Stimulated activated CD4-positive, alpha-beta T cell treated with anti-CD3 and anti-CD28 coated beads, Interleukin-12 subunit alpha, Interleukin-12 subunit beta, amount 100 ng/mL, for 24 hours (primary cell): ENCODE results near the gene LRRN3.

Source experiments
- DNase-seq, 2 experiments: peaks; one replicate each; pipeline ENCODE4 v3.0.0-alpha.2; 2020; ENCODE audit warnings: low read depth in 2 of 2

Gene LRRN3

DNA sequence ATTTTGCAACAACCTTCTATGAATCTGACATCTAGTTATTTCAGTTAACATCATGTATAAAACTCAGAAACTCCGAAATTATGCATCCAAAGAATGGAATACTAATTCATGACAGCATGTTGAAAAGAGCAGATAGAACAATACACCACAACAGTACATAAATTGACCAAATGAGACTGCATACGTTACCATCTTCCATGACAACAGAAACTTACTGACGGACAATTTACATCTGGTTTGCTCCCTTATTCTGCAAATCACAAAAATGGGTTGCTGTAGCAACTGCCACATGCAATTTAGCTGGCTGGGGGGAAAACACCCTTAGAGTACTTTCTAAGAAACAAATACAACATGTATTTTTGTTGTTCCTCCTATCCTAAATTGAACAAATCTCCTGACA is 14.3 kb downstream of the LRRN3 start:
- DNase-seq = no peak

- DNase-seq = no peak
Measured at GRCh38 chr7:111107579-111107978, 16.7 kb downstream of the LRRN3 start.

- DNase-seq = no peak
Measured at GRCh38 chr7:111108000-111108399, 17.1 kb downstream of the LRRN3 start.

DNA sequence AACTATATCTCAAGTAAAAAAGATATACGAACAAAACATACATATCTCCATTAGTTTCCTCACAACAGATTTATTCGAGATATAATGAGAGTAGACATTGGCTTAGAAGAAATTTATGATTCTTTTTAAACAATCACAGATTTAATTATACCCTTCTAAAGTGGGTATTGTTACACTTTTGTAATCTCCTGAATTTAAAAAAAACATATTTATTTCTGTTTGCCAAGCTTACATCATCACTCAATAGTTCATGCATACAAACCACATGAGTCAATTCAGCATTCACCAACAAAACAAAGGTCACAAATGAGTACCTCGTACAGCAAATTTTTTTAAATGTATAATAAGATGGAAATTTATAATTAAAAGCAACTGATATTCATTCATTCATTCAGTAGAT is 17.6 kb downstream of the LRRN3 start:
- DNase-seq = no peak

GRCh38 chr7:111112439-111112838 is 21.5 kb downstream of the LRRN3 start:
- DNase-seq = no peak

DNA sequence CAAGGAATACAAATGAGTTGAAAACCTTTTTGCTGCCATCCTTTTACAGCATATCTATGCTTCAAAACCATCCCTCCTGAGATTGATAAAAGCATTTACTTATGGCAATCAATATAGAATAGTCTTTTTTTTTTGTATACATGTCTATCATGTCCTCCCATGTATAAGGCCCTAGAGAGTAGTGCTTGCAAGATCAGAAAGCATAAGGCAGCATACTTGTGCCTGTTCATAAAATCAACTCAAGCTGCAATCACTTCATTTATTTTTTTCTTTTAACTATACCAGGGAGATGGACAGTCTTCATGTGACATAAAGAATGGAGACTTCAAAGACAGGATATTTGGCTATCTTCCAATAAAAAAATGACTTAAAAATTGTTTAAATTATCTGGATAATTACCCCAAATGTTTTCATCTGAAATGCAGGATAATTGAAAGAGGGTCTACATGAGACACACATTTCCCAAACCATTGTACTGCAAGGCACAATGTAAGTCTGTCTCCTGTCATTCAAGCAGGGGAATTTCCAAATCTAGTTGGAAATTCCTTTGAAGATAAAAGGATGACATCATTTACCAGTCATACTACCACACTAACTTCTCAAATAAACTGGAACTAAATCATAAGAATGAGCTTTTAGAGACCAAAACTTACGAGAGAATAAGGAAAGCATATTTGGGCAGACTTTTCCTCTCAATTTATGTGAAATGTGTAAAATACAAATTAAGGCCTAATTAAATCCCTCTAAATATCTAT is 22.5 kb downstream of the LRRN3 start:
- no peak for DNase-seq

DNA sequence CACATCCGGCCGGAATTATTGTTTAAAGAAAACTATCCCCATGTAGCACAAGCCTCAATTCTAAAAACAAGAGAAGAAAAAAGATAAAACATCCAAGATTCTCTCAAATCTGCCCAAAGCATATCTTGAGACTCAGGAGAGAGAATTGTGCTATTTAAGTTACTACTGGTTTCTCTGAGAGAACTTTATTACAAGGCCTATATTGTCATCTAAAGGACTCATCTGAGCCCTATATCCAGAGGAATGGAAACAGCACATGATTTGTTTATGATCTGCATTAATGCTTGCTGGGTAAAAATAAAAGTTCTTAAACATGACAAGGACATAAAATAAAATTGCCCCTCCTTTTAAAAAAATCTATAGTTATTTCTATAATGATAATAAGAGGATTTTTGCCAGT is 25.0 kb downstream of the LRRN3 start:
- no peak for DNase-seq

DNA sequence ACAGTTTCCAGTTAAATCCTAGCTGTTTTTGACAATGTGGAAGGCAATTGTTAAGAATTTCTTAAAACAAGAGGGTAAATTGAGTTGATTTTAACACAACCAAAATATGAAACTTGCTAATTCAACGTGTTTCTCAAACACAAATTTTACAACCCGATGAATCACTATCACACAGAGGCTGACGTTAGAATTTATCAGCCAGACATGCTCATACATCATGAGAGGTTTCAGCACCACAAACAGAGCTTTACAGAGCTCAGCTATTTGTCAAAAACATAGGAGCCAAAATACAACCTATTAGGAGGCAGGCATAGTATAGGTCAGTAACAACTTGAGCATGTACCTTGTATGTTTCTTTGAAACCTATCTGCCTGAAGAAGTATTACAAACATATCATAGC is 36.1 kb downstream of the LRRN3 start:
- DNase-seq = no peak

DNA sequence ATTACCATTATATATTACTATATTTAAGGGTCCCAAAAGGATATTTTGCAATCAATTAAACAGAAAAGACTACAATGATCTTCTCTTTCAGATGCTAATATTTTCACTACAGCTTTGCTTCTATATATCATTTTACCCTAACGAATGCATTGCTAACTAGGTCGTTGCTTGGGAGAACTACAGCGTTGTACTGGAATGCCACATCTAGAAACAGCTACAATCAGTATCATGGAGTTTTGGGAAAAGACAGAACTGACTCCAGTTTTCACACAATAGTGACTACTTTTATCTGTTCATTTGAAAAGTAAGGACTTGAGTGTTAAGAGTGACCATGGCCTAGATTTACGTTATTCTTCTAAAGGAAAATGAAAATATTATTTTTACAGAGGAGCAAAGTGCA is 38.5 kb downstream of the LRRN3 start:
- no peak for DNase-seq

DNA sequence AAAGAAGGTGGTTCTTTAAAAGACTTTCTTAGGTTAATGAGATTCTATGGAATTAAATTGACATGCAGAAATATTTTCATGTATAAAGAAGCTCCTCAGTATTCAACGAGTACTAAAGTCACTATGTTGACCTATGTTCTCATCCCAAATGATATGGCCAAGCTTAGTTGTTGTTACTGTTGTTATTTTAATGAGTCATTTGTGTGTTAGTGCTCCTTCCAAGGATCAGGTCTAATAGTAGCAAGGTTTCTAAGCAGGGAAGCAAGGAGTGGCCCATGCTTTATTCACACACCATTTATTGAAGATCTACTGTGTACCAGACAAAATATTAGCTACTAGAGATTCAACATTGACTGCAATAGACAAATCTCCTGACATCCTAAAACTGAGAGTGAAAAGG is 41.9 kb downstream of the LRRN3 start:
- DNase-seq = no peak

DNA sequence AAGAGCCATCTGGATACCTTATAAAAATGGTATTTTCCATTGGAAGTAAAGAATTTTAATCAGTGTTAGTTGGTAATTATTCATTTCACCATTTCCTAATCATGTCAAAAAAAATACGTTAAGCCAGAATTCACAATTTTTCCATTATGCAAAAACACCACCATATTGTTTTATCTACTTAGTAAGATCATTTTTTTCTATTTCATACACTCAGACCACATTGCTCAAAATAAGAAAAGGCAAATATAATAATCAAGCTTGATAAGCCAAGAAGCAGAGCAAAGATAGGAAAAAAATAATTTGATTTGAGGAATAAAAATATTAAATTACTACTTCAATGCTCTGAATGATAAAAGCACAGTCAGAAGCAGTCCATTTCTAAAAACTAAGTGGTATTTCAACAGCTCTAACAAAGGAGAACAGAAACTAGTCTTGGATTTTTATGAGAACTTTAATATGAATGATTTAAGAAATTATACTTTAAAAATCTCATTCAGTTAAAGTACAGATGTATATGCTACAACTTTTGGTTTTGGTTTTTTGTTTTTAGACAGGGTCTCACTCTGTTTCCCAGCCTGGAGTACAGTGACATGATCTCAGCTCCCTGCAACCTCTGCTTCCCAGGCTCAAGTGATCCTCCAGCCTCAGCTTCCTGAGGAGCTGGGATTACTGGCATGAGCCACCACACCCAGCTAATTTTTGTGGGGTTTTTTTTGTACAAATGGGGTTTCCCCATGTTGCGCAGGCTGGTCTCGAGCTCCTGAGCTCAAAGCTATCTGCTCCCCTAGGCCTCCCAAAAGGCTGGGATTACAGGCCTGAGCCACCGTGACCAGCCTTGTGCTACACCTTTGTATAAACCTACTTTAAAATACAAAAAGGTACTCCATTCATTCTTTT is 46.6 kb downstream of the LRRN3 start:
- DNase-seq = peak; percentile 14 to 23

DNA sequence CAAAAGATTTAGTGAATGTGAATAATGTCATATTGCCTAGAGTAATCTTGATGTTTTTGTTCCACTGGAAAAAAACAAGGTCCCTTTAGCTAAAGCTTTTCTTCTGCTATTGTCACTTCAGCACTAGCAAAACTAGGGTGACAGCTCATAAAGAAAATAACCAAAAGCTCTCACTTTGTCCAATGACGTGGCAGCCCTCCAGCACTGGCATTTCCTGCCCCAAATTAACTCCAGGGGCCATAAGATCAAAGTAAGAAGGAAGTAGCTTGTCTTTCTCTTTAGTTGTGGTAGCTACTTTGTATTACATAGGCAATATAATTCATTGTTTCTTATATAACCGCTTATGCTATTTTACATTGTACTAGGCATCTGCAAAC is 47.3 kb downstream of the LRRN3 start:
- DNase-seq = peak; percentile 35 to 54

DNA sequence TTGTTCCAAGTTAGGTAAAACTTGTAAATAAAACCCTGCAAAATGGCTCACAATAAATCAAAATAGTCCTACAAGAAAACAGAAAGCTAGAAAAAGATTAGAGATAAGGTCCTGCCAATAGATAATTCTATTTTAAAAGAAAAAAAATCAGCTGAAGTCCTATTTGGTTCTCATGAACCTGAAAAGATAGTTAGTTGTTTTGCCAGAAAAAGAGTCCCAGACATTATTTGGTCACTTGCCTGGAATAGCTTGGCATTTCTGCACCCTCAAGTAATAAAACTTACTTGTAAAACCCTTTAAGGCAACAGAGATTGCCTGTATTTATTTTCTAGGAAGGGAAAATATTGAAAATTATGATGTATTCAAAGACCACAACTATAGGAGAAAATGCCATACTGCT is 47.7 kb downstream of the LRRN3 start:
- DNase-seq = no peak

DNA sequence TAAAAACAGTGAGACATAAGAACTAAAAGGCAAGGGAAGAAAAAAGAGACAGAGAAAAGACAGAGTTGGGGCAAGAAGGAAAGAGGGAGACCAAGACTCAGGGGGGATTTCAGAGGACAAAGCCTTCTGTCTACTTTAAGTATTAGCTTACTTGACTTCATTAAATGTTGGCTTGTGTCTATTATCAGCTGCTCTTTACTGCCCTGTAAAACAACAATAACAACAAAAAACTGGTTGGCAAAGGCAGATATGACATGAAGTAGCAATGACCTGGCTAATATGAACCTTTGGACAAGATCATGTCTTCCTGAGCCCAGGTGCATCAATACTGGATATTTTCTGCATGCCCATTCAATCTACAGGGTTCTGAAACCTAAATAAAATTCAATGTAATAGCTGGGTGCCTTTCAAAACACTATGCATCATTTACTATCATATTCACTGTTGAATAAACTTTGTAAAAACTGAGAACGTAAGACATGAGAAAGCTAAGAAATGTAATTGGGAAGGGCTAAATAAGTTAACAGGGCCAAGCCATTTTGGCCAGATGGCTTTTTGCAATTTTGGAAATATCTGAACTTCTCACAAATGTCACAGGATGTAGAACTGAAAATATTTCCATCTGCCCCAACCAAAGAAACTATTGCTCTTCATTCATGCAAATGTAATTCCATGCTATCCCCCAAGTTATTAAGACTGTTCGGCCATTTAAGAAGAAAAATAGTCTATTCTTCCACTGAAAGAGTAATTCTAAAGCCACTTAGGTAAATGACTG is 49.4 kb downstream of the LRRN3 start:
- no peak for DNase-seq

GRCh38 chr7:111145472-111145871 is 54.5 kb downstream of the LRRN3 start:
- no peak for DNase-seq

DNA sequence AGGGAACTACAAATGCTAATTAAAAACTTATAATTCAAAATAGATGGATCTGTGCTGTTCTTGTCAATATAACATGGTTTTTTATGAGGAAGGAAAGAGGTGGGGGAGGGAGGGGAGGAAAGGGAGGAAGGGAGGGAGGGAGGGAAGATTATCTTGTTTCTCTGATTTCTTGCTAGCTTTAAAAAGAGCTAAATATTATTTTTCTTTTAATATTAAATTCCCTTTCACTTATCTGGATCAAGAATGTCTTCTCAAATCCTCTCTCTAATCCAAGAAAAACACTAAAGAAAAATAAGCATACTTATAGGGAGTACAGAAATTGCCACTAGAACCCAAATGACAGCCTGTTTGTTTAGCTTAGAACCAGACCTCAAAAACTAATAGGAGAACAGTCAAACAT is 55.2 kb downstream of the LRRN3 start:
- no peak for DNase-seq

GRCh38 chr7:111147708-111148533 is 57.0 kb downstream of the LRRN3 start:
- DNase-seq = no peak

- no peak for DNase-seq
Measured at GRCh38 chr7:111150709-111151108, 59.8 kb downstream of the LRRN3 start.

- DNase-seq = no peak
Measured at GRCh38 chr7:111159426-111159825, 68.5 kb downstream of the LRRN3 start.

DNA sequence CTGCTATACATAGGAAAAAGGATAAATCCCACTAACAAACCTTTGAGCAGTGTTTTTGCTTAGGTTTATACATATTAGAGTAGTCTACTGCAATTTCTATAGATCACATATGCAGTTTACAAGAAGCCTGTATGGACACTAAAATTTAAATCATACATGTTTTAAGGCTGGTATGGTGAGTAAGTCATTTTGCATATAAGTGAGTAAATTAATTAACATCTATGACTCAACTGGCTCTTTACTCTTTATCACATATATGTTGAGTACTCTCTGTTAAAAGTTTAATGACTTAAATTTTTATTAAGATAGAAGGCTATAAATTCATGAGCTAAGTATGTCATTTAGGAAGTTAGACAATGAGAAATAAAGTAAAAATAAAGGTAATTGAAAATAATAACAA is 69.4 kb downstream of the LRRN3 start:
- no peak for DNase-seq

GRCh38 chr7:111162692-111163091 is 71.8 kb downstream of the LRRN3 start:
- no peak for DNase-seq

GRCh38 chr7:111164442-111164841 is 73.5 kb downstream of the LRRN3 start:
- no peak for DNase-seq
